Ramos (cell line): ENCODE results near the gene MORC3.
"Not testable (repeated sequence)": the region's sequence is repeated elsewhere in the genome, so short reads cannot be mapped to it uniquely, and the experiment has no call there.

Source experiments
- in situ Hi-C: fragments of 300-500 bp; cut with MboI; formaldehyde crosslinking; loops from one replicate; pipeline ENCODE4 v1.14.3; 2022; ENCODE audit warnings: low sequenced_read_pairs; ENCODE audit not compliant: unreplicated experiment

MORC3 gene

GRCh38 chr21:36381841-36382589 lies 62.0 kb downstream of the MORC3 start:
- in situ Hi-C loops = no loop called here

- in situ Hi-C loops = not testable (repeated sequence)
Observed at GRCh38 chr21:36382722-36383121, 62.7 kb downstream of the MORC3 start.

GRCh38 chr21:36384885-36385232 lies 64.9 kb downstream of the MORC3 start:
- in situ Hi-C loops = no loop called here

GRCh38 chr21:36385233-36386030 lies 65.4 kb downstream of the MORC3 start, which contains the start of gene CHAF1B:
TSS of gene CHAF1B (plus strand) at chr21:36385392. CDS start at chr21:36386137, 745 bp downstream.
- in situ Hi-C loops = no loop called here

- in situ Hi-C loops = no loop called here
Observed at GRCh38 chr21:36386031-36386642, 66.1 kb downstream of the MORC3 start.

GRCh38 chr21:36388096-36388495 lies 68.1 kb downstream of the MORC3 start:
- in situ Hi-C loops = no loop called here

- in situ Hi-C loops = no loop called here
Observed at GRCh38 chr21:36388835-36389234, 68.8 kb downstream of the MORC3 start.

GRCh38 chr21:36391649-36392048 lies 71.7 kb downstream of the MORC3 start:
- in situ Hi-C loops = not testable (repeated sequence)

- in situ Hi-C loops = no loop called here
Observed at GRCh38 chr21:36395353-36396111, 75.5 kb downstream of the MORC3 start.

- in situ Hi-C loops = no loop called here
Observed at GRCh38 chr21:36396325-36396724, 76.3 kb downstream of the MORC3 start.

- in situ Hi-C loops = no loop called here
Observed at GRCh38 chr21:36396971-36397370, 77.0 kb downstream of the MORC3 start.

- in situ Hi-C loops = no loop called here
Observed at GRCh38 chr21:36397606-36398005, 77.6 kb downstream of the MORC3 start.

- in situ Hi-C loops = not testable (repeated sequence)
Observed at GRCh38 chr21:36399736-36400135, 79.7 kb downstream of the MORC3 start.

- in situ Hi-C loops = no loop called here
Observed at GRCh38 chr21:36400719-36401118, 80.7 kb downstream of the MORC3 start.

GRCh38 chr21:36402339-36402738 lies 82.3 kb downstream of the MORC3 start:
- in situ Hi-C loops = no loop called here

GRCh38 chr21:36403713-36404112 lies 83.7 kb downstream of the MORC3 start:
- in situ Hi-C loops = no loop called here

GRCh38 chr21:36408568-36408967 lies 88.6 kb downstream of the MORC3 start:
- in situ Hi-C loops = no loop called here

- in situ Hi-C loops = no loop called here
Observed at GRCh38 chr21:36411301-36411700, 91.3 kb downstream of the MORC3 start.

- in situ Hi-C loops = no loop called here
Observed at GRCh38 chr21:36412916-36413315, 92.9 kb downstream of the MORC3 start.

GRCh38 chr21:36415375-36415774 lies 95.4 kb downstream of the MORC3 start:
- in situ Hi-C loops = no loop called here
